Large intestine (tissue), 3 donors: ENCODE results near the gene DPAGT1. TPM values are rescaled to one million over a fixed set of nuclear protein-coding genes. Genes with fewer than 3 reads are reported as not detected.
A peak's percentile ranks its signal among the peaks of the same experiment; 100 is the strongest.

Experiments used
- DNase-seq, 2 donors: peaks; one replicate each; pipeline versions ENCODE4 v3.0.0 to v3.0.0-alpha.2; 2013
- H3K27ac ChIP-seq: one replicate; pipeline ENCODE4 v1.5.1; 2013; ENCODE audit warnings: low read length
- H3K27me3 ChIP-seq: 2 replicates; pipeline ENCODE4 v1.6.1; 2013; ENCODE audit warnings: low read length; ENCODE audit not compliant: control insufficient read depth, insufficient read depth
- H3K36me3 ChIP-seq: 2 replicates; pipeline ENCODE4 v1.6.1; 2013; ENCODE audit warnings: low read length; ENCODE audit not compliant: control insufficient read depth, insufficient read depth
- H3K4me1 ChIP-seq: one replicate; pipeline ENCODE4 v1.6.1; 2013; ENCODE audit warnings: low read length; ENCODE audit not compliant: control insufficient read depth, insufficient read depth
- H3K4me3 ChIP-seq: one replicate; pipeline ENCODE4 v1.5.1; 2013; ENCODE audit warnings: low read length
- H3K9me3 ChIP-seq: one replicate; pipeline ENCODE4 v1.6.1; 2013; ENCODE audit warnings: mild to moderate bottlenecking, low read depth, low read length, moderate library complexity; ENCODE audit not compliant: control insufficient read depth
- WGBS: methylation state at CpG from one replicate; pipeline ENCODE4 v1.1.5; 2013; ENCODE audit warnings: low lambda C conversion rate; ENCODE audit not compliant: insufficient coverage; 5-methylcytosine and 5-hydroxymethylcytosine counted together
- polyA plus RNA-seq: library from polyadenylated mRNA; unstranded; fragments of 120-200 nt; gene quantifications from one replicate; pipeline ENCODE4 v1.2.1, GENCODE V29; 2013

Gene DPAGT1
- polyA plus RNA-seq, 1 donor = 51.1 TPM

DNA sequence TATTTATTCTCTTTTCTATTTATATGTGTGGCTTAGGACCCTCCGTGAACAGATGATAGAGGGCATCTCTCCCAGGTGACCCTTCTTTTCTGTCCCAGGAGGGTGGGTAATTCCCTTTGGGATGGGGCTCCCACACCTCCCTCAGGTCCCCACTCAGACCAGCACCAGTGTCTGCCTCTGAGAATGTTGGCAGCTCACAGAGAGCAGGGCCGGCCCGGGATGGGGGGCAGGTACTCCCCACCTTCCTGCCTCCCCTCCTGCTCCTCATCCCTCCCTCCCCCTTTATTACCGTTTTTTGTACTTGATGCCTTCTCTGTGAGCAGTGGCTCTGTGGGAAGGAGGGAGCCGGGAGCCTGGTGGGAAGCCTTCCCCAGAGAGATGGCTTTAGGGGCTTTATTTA is 14.9 kb upstream of the DPAGT1 start:
- peaks cover 4% of the 10 kb centered on the region for H3K4me1 ChIP-seq
- no peak overlapping the region for H3K27ac ChIP-seq
- no CpG with 5 or more reads among the region's 5 CpGs for WGBS
- no peak overlapping the region for H3K4me3 ChIP-seq
- no peaks in the 10 kb centered on the region for H3K27me3 ChIP-seq
- peaks cover 54% of the 10 kb centered on the region for H3K36me3 ChIP-seq
- no peak for DNase-seq
- no peaks in the 10 kb centered on the region for H3K9me3 ChIP-seq

DNA sequence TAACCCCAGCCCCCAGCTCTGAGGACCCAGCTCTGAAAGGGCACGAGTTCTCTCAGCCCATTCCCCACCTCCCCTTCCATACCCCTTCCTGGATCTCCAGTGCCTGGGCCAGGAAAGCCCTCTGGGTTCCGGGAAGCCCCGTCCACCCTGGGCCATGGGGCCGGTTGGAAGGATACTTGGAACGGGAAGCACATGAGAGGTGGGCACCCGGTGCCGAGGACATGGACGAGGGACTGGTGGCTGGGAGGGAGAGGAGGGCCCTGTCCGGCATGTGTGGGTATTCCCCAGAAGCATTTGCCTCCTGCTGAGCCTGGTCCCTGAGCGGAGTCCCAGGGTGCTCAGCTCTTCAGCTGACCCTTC is 14.6 kb upstream of the DPAGT1 start:
- no peak overlapping the region for H3K27ac ChIP-seq
- no CpG with 5 or more reads among the region's 10 CpGs for WGBS
- peaks cover 58% of the 10 kb centered on the region for H3K36me3 ChIP-seq
- H3K4me1 ChIP-seq = peaks cover 4% of the 10 kb centered on the region
- H3K4me3 ChIP-seq = no peak overlapping the region
- no peak for DNase-seq
- H3K9me3 ChIP-seq = no peaks in the 10 kb centered on the region
- H3K27me3 ChIP-seq = no peaks in the 10 kb centered on the region

DNA sequence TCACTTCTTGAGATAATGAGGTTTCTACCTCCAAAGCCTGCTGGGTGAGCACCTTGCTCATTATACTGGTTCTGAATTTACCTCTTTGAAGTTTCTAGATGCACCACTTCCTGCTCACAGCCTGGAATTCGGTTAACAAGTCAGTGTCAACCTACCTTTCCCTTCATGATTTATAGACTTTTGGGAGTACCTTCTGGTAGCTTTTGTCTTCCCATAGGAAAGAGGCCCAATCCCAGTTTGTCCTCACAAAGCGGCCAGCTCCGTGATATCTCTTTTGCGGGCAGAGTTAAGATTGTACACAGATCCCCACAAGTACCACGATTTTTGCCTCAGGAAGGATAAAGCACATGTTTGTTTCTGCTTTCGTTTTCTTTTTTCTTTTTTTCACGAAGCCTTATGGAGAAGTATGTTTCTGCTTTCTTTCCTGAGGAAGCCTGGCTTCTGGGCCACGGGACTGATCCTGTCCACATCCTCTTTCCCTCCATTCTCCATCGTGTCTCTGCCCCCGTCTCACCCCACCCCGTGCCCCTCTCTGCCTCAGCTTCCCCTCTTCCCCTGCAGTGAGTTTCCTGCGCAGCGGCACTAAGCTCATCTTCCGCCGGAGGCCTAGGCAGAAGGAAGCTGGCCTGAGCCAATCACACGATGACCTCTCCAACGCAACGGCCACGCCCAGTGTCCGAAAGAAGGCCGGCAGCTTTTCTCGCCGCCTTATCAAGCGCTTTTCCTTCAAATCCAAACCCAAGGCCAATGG is 14.0 kb upstream of the DPAGT1 start:
- Histone ChIP-seq H3K27me3 (no peaks in the 10 kb centered on the region), H3K4me3 (no peak overlapping the region), H3K36me3 (peaks cover 63% of the 10 kb centered on the region), H3K27ac (no peak overlapping the region), H3K9me3 (no peaks in the 10 kb centered on the region), H3K4me1 (peaks cover 2% of the 10 kb centered on the region)
- 39% methylated on average over 2 of the region's 24 CpGs for WGBS
- DNase-seq = no peak

DNA sequence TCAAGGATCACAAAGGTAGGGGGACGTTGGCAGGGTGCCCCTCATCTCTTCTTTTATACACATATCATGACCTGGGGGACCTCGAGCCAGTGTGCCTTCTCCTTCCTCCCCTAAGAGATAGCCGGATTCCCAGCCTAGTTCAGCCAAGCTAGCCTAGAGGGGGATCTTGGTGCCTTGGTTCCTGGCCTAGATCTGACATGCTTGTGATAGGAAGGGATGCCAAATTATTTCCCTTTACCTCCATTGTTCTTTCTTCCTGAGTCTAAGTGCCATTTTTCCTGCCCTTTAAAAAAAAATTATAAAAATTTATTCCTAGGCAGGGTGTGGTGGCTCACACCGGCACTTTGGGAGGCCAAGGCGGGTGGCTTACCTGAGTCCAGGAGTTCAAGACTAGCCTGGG is 12.7 kb upstream of the DPAGT1 start:
- Histone ChIP-seq H3K27ac (no peak overlapping the region), H3K36me3 (peaks cover 72% of the 10 kb centered on the region), H3K4me3 (no peak overlapping the region), H3K4me1 (peaks cover 6% of the 10 kb centered on the region), H3K9me3 (no peaks in the 10 kb centered on the region), H3K27me3 (no peaks in the 10 kb centered on the region)
- WGBS = no CpG with 5 or more reads among the region's 5 CpGs
- no peak for DNase-seq

DNA sequence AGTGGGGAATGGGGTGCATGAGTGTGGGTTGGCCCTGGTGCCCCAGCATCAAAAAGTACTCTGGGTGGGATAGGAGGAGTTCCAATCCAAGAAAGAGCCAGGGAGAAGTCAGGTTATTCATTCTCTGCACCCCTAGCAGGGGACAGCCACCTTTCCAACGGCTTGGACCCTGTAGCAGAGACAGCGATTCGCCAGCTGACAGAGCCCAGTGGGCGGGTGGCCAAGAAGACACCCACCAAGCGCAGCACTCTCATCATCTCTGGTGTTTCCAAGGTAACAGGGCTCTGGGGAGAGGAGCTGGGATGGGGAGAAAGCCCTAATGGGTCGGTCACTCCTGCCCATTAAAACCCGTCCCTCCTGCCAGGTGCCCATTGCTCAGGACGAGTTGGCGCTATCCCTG is 12.1 kb upstream of the DPAGT1 start:
- Histone ChIP-seq H3K27me3 (no peaks in the 10 kb centered on the region), H3K9me3 (no peaks in the 10 kb centered on the region), H3K4me1 (peaks cover 11% of the 10 kb centered on the region), H3K36me3 (peaks cover 72% of the 10 kb centered on the region), H3K4me3 (no peak overlapping the region), H3K27ac (no peak overlapping the region)
- no peak for DNase-seq
- WGBS = no CpG with 5 or more reads among the region's 9 CpGs

DNA sequence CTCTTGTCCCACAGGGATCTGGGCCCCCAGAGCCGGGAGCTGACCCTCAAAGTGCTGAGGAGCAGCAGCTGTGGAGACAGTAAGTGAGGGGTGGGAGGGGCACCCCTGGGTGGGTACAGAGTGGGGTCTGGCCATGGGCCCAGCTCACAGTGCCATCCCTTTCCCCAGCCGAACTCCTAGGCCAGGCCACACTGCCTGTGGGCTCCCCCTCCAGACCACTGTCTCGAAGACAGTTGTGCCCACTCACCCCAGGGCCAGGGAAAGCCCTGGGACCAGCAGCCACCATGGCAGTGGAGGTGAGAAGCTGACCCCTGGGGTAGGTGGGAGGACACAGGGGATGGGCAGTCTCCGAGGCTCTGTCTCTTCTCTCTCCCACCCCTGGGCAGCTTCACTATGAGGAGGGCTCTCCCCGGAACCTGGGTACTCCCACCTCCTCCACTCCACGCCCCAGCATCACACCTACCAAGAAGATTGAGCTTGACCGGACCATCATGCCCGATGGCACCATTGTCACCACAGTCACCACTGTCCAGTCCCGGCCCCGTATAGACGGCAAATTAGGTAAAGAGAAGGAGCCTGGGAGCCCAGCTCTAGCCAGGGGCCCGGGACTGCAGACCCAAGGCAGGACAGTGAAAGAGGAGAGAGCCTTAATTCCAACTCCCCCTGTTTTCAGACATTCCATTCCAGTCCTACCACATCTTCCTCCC is 10.8 kb upstream of the DPAGT1 start:
- Histone ChIP-seq H3K27ac (no peak overlapping the region), H3K9me3 (no peaks in the 10 kb centered on the region), H3K4me3 (no peak overlapping the region), H3K36me3 (peaks cover 69% of the 10 kb centered on the region), H3K4me1 (peaks cover 18% of the 10 kb centered on the region), H3K27me3 (no peaks in the 10 kb centered on the region)
- WGBS = no CpG with 5 or more reads among the region's 12 CpGs
- DNase-seq = no peak

DNA sequence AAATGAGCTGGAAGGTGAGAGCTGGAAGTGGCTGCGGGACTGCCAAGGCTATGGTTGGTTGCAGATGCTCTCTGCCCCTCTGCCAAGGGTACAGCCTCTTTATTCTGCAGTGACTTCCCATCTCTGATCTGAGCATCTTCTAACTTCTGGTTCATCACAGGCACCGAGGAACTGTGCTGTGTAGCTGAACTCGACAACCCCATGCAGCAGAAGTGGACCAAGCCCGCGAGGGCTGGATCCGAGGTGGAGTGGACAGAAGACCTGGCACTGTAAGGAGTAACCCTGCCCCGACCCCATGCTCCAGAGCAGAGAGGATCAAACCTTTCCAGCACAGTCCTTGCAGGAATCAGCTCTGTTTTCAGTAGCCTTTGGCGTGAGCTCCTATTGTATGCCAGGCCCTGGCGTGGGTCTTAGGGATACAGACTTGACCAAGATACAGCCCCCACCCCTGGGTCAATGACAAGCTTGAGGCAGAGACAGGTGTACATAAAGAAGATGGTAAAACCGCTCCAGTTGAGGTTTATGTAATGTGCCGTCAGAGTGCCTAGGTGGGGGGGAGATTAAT is 9.8 kb upstream of the DPAGT1 start:
- DNase-seq = no peak
- Histone ChIP-seq H3K4me1 (peaks cover 23% of the 10 kb centered on the region), H3K27me3 (no peaks in the 10 kb centered on the region), H3K4me3 (no peak overlapping the region), H3K27ac (no peak overlapping the region), H3K9me3 (no peaks in the 10 kb centered on the region), H3K36me3 (peaks cover 61% of the 10 kb centered on the region)
- 100% methylated on average over 2 of the region's 11 CpGs for WGBS

DNA sequence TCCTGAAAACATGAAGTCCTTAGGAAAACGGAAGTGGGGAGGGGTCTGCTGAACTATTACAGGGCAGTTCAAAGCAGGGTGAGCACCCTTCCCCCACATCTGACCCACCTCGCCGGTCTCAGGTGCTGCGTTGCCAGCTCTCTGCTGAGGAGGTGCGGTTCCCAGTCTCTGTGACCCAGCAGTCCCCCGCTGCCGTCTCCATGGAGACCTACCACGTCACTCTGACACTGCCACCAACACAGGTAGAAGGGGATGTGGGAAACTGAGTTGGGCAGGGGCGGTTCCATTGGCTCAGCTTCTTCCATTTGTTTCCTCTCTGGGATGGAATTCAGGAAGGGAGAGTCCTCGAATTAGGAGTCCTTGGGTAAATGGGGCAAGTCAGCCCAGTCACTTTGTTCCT is 8.8 kb upstream of the DPAGT1 start:
- Histone ChIP-seq H3K27me3 (no peaks in the 10 kb centered on the region), H3K27ac (no peak overlapping the region), H3K4me3 (no peak overlapping the region), H3K4me1 (peaks cover 27% of the 10 kb centered on the region), H3K9me3 (no peaks in the 10 kb centered on the region), H3K36me3 (peaks cover 51% of the 10 kb centered on the region)
- DNase-seq = no peak
- no CpG with 5 or more reads among the region's 10 CpGs for WGBS

DNA sequence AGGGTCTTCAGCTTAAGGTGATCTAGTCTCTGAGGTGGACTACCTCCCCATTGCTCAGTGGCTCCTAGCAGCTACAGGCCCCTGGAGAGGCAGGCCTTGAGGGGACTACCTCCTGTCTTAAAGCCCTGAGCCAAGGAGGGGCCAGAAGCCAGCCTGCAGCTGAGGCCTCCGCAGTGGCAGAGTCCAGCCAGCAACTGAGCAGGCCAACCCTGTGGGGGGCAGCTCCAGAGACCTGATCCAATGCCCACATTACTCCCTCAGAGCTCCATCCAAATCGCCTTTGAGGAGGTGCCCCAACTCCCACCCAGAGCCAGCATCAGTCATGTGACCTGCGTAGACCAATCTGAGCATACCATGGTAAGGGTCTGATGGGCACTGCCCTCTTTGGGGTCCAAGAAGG is 8.2 kb upstream of the DPAGT1 start:
- peaks cover 27% of the 10 kb centered on the region for H3K4me1 ChIP-seq
- H3K4me3 ChIP-seq = no peak overlapping the region
- no CpG with 5 or more reads among the region's 3 CpGs for WGBS
- DNase-seq = no peak
- peak overlapping the region; percentile 82 for H3K27ac ChIP-seq
- H3K9me3 ChIP-seq = no peaks in the 10 kb centered on the region
- H3K27me3 ChIP-seq = no peaks in the 10 kb centered on the region
- H3K36me3 ChIP-seq = peaks cover 48% of the 10 kb centered on the region

DNA sequence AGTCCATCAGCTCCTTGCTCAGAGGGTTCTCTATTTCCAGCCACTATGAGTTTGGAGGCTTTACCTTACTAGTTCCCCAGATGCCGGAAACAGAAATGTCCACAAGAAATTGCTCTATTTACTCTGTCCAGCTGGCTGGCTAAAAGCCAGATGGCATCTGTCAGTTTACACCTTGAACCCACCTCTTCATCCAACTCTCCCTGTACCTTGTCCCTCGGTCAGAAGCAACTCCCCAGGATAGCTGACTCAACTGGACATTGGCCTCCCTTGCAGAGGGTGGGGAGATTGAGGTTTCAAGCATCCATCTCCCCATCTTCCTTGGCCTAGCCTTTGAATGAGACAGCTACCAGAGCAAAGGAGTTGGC is 7.2 kb upstream of the DPAGT1 start:
- Histone ChIP-seq H3K4me1 (peaks cover 27% of the 10 kb centered on the region), H3K27me3 (no peaks in the 10 kb centered on the region), H3K36me3 (peaks cover 40% of the 10 kb centered on the region), H3K4me3 (peak overlapping the region; percentile 75), H3K9me3 (no peaks in the 10 kb centered on the region), H3K27ac (peak overlapping the region; percentile 82)
- DNase-seq = peak; percentile 83 to 91
- 20% methylated on average over 1 of the region's 2 CpGs for WGBS
